NCI-H1048 (cell line): Measurements from ENCODE around the gene ATP11A.

ENCODE experiments used
- DNase-seq: peaks from one replicate; lab custom pipeline; 2025; lab: John Stamatoyannopoulos, UW

The ATP11A gene

DNA sequence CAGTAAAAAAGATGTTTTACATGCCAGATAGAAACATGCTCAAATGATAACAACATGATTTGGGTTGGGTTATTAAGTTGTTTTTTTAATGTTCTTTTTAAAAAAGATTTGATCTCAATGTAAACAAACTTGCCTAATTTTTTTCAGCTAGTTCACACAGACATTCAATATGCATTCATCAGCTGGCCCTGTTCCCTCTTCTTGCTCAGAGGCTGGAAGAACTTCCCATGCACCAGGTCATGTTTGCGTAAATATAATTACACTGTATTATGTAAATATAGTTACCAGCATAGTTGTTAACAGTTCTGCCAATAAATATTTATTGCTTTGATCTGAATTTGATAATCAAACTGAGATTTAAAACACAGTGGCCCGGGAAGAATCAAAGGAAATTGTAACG lies 70.6 kb downstream of the ATP11A start:
- DNase-seq, result no peak

DNA sequence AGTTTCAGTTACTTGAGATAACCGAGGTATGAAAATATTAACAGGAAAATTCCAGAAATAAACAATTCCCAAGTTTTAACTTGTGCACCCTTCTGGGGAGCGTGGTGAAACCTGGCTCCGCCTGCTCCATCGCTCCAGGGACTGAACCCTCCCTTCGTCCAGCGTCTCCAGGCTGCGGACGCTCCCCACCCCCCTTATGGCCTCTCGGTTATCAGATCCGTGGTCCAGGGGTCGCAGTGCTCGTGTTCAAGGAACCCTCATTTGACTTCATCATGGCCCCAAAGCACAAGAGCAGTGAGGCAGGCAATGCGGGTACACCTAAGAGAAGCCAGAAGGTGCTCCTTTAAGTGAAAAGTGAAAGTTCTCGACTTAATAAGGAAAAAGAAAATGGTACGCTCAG lies 71.1 kb downstream of the ATP11A start:
- DNase-seq, result no peak

DNA sequence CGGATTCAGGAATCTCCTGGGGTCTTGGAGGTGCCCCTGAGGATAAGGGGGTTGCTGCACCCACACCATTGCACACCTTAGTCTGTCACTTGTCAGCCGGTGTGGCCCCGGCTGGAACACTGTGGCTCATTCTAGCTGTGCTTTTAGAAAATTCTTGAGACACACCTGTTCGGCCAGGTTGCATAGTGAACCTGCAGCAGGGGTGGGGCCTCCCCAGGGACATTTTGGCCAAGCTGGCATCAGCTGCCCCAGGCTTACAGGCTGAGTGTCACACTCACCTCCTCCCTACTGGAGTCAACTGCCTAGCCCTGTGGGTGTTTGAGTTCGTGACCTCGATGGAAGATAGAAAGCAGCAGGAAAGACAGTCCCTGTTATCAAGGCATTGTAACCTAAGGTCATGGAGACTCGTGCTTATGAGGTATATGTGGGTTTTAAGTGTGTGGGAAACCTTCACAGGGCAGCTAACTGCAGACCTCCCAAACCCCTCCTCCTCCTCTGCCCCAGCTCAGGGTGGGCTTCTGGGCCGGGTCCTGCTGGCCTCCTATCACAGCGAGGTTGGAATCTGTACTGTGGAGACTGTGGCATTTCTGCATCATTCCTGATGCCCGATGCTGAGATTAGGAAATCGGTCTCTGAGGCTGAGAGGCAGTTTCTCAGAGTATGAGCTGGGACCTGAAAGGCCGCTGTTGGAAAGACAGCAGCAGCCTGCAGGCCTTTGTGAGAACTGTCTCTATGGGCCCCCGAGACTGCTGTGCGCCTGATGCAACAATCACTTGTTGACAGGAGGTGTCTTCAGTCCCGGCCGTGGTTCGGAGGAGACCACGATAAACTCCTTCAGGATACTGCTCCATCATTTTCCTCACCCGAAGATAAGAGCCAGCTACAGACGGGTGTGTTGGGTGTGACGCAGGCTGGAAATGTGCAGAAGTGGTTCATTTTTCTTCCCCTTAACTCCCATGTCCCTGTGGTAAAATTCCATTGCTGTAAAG lies 72.2 kb downstream of the ATP11A start:
- DNase-seq, result no peak

DNA sequence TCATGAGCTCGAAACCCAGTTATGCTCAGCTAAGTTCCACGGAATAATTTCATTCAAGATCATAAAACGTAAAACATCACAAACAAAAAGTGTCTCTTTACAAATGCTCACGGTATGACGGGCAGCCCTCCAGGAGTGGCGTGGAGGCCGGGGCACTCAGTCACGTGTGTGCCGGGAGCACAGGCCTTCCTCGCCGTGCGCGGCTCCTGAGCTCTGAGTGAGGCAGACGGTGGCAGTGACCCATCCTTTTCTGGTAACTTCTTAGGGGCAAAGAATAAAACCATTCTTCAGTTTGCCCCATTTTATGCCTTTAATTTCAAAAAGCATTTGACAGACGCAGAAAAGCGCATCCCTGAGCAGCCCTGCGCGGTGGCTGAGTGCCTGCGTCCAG lies 72.8 kb downstream of the ATP11A start:
- DNase-seq, result no peak

DNA sequence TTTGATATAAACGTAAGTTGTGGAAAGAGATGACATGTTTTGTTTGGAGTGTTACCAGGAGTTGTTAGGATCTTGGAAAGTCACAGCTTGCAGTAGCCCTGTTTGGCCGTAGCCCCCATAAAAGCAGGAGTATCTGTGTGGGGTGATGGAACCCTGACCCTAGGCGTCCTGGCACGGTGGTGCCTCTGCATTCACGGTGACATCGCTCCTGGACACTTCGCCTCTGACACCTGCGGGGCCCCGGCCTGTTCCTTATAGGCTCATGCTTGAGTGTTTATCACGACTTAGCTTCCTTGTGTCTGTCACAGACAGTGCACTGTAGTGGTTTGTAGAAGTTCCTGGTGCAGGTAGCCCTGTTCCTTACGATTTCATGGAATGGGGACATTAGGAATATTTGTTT lies 74.2 kb downstream of the ATP11A start:
- no peak for DNase-seq

DNA sequence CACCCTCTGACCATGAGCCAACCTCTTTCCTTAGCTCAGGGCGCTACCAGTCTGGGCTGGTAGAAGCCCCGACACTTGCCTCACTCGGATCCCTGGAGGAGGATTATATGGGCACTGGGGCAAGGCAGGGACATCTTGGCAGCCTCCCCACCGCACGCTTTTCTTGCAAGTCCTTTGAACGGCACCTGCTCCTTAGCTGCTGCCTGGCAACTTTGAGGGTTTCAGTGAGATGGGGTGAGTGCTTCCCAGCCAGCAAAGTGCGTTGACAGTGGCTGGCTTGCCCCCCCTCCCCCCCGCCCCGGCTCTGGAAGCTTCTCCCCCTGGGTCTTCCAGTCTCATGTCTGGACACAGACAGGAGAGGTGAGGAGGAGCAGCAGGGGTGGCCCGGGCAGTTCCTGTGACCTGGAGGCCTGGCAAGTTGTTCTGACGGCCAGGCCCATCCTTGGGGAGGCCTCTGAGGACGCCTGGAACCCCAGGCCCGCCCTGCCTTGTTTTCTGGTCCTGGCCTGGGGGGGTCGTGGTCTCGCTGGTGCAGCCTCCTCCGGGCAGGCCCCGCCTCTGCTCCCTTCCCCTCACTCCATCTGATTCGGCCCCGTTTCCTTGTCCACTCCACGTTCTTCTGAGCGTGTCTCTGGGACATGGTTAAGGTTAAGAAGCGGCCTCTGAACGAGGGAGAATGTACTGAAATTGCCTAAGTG lies 75.2 kb downstream of the ATP11A start:
- no peak for DNase-seq

DNA sequence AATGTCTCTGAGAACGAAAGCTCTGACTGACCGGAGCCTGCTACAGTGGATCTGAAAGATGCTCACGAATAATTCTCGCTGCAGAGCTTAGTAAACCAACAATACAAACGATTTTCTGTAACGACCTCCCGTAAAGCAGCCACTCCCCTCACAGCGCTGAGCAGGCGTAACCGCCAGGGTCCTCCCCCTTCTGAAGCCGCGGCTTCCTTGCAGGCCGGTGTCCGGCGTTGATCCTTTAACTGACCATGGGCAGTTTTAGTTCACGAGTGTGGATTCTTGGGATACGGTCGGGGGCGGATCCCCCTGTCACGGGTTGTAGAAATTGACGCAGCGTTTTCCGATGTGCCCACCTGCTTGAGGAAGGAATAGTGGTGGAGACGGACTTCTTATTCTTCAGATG lies 75.9 kb downstream of the ATP11A start:
- DNase-seq, result no peak

DNA sequence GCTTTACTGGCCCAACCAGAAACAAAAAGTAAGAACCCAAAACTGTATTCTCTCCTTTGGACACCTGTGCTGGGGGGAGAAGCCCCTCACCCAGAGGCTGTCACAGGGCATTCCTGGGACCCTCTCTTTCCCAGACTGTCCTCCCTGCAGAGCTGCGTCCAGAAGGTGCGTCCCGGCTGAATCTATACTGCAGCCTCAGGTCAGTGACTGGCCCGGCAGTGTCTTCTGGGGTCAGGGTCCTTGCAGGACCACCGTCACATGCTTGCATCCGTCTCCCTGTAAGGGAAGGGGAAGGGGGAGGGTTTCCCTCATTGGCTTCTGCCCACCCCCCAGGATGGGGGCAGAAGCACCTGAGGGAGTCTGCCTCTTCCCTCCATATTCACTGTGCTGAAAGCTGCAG lies 76.5 kb downstream of the ATP11A start:
- DNase-seq, result no peak

DNA sequence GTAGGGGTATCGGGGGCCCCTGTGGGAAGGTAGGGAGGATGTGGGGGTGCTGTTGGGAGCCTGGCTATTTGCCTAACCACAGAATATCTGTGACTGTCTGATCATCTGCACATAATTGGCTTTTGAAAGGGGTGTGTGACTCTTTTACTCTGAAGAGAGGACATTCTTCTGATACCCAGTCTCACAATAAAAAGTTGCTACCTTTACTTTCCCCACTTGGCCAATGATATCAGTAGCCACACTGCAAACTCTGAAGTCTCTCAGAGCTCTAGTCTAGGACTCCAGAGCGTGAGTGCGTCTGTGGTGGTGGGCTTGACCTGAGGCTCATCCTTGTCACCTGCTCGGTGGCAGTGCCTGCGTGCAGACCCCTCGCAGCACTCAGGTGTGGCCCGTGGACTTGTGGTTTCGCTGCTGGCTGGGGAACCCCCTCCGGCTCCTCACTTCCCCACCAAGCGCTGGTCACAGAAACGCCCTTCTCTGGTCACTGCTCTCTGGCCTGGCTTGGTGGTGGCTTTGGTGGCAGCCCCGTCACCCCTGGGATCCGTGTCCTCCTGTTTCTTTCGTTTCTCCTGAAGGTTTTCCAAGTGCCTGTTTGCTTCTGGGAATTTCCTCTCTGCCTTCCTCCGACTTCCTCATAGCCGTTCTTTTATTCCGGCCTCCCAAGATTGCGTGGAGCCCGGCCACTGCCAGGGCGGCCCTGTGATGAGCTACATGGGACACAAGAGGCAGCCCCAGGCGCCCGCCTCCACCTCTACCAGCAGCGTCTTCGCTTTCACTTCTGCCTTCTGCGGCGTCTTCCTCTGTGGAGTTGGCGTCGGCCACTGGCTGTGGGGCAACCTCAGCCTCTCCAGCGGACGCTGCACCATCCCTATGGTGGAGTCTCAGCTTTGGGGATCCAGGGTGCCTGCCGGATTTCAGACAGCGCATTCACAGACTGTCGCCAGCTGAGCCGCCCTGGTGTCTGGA lies 78.0 kb downstream of the ATP11A start:
- no peak for DNase-seq

DNA sequence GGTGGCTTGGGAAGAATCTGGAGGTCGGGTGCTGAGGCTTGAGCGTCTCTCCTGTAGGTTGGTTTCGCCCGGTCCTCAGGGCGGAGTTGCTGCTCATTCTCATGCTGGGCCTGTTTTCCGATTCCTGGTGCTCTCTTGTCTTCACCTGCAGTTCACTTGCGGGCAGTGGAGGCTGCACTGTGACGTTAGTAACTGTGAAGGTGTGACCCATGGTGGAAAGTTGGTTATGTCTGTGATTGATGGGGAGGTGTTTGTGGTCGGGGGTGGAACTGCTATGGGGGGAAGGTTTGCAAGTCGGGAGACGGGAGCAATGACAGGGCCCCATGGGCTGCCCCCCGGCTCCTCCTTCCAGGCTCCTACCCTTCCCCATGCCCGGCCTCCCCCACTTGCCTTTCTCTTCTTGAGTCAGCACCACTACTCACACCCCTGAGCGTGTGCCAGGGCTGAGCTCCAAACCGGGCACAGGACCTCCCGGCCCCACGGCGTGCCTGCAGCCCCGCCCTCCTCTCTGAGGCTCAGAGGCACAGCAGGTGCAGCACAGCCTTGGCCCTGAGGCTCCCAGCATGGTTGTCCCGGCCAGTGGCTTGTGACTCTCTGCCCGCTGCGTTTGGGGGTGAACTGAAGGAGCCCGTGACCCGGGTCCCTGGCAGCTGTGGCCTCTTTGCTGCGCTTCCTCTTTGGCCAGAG lies 79.1 kb downstream of the ATP11A start:
- DNase-seq, result no peak

DNA sequence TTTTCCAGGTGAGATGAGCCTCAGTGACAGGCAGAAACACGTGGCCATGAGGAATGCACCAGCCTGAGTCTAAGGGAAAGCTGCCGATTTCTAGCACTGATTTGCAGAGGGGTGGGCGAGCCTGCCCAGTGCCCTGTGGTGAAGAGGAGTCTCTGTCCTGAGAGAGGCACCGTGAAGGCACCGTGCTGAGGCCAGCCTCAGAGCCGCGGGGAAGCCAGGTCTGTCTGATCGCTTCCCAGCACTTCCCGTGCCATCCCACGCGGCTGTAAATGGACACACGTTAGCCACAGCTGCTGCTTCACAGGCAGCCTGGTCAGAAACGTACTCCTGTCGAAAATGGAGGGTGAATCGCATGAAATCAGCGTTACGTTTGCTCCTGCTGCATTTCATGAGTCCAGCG lies 79.8 kb downstream of the ATP11A start:
- no peak for DNase-seq

DNA sequence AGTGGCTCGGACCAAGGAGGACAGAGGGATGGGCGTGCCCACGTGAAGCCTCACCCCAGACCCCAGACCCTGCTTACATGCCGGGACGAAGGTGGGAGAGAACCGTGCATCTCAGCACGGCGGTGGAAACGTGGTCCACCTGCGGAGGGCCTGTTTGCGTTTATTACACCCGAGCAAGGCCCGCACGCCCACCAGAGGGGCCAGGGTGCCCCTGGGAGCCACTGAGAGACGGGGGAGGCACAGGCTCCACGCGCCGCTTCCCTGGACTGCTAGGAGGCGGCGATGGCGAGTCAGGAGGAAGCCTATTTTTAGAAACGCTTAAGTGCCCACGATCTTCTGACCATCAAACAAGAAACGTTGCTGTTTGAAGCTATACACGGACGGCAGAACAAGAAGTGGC lies 80.7 kb downstream of the ATP11A start:
- no peak for DNase-seq

DNA sequence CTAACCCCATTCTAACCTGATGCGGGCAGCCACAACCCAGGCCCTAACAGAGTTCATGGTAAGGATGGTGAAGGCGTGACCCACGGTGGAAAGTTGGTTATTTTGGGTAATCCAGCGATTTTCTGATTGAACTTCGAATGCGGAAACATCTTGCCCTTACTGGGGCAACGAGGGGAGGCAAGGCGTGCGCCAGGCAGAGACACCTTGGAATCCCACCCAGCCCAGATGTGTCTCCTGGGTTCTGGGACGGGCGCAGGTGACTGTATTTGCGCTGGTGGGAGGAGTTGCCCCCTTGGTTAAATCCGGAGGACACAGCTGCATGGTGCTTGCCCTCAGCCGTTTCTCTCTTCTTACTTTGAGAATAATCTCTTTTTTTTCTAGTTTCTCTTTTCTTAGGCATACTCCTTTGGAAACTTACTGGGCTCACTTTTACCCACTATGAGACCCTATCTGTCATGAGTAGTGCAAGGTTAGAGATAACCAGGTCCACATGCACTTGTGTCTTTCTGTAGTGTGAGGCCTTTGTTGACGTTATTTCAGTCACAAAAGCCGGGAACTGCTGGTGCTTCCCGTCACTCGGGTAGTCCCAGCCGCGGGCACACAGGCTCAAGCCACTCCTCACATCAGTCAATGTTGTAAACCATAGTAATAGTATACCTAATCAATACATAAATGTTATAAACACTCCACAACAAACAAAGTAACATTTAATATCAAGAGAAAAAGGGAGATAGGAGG lies 81.5 kb downstream of the ATP11A start:
- no peak for DNase-seq

DNA sequence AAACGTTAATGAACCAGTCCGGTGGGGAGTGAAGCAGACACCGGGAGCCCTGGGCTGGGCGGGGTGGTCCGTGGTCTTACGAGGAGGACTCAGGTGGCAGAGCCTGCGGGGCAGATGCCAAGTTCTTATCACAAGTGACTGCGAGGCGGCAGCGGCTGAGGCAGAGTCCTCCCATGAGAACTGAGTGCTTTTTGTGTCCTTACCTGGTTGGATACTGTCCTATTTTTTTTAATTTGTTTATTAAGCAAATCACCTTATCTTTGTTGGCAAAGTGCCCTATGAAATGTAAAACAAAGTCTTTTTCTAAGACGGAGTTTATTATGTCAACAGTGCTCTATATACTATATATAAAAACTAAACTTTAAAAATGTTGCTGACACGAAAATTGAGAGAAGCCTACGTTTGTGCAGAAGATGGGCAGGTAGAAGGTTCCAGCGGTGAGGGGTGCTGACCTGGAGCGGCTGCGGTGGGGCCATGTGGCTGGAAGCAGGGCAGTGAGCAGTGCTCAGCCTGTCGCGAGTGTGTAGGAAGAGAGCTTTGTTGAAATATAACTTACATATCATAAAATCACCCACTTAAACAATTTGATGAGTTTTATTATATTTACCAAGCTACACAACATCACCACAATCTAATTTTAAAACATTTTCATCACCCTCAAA lies 82.2 kb downstream of the ATP11A start:
- peak; percentile 51 for DNase-seq

DNA sequence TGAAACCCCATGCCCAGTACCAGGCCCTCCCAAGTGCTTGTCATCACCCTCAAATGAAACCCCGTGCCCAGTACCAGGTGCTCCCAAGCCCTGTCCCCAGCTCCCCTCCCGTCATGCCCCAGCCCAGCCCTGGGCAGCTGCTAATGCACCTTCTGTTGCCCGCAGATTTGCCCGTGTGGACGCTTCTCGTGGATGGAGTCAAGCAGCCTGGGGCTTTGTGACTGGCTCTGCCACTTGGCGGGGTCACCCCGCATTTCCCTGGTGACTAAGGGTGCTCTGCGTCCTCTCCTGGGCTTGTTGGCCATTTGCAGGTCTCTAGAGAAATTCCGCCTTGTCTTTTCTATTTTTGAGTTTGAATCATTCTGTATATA lies 82.7 kb downstream of the ATP11A start:
- DNase-seq, result no peak

DNA sequence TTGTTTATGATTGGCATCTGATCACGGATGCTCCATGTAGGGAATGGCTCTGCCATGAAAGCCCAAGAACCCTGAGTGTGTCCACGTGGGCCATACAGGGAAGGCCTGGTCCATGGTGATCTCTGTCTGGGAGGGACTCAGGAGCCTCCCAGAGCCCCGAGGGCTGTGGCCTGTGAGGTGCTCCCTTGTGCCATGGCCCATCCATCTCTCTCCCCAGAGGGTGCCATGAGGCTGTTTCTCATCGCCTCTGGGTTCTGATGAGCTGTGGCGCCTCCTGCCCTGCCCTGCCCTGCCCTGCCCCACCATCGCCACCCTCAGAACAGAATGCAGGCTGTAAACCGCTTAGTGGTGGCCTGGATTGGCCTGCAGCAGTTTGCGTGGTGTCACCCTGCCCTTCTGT lies 83.1 kb downstream of the ATP11A start:
- no peak for DNase-seq

DNA sequence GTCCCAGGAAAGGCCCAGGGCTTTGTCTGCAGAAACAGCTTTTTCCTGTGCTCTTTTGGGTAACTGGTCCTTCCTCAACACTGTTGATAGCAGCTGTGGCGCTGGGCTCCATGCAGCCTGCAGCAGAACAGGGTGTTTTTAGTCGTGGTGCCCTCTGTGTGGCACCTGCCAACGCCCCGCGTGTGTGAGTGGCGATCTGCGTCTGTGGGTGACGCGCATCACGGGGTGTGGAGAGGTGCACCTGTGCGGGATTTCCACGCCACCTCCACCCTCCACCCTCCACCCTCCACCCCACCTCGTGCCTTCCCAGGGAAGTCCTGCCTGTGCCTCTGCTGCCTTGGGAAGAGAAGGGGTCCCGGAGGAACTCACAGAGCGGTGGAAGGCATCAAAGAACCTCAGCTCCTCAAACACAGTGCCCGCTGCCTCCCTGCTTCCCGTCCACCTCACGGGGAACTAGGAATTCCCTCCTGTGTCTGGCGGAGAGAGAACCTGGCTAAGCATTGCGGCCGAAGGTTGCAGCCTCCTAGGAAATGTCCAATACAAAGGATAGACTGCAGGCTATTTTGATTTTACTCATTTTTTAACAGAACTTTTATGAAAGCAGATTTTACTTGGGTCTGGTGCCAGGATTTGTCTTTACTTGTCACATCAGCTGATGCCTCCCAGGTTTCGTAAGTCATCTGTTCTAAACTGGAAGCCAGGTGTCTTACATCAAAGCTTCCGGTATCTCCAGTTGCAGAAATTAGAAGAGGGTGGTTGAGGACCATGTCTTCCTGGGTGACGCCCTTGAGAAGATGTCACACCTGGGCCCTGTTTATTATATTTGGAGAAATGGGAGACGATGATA lies 84.0 kb downstream of the ATP11A start:
- no peak for DNase-seq

DNA sequence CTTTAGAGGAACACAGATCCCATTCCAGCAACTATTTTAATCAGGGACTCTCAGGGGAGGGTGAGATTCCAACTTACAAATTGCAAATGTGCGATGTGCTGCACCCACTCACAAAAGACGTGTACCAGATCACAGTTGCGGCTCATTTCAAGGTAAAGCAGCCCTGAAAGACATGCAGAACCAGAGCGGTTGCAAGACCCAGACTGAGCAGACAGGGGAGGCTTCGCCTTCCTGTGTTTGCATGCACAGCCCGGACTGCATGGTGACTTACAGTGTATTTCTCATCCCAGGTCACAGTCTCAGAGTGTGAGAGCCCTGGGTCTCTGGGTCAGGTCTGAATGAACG lies 84.6 kb downstream of the ATP11A start:
- DNase-seq, result no peak

DNA sequence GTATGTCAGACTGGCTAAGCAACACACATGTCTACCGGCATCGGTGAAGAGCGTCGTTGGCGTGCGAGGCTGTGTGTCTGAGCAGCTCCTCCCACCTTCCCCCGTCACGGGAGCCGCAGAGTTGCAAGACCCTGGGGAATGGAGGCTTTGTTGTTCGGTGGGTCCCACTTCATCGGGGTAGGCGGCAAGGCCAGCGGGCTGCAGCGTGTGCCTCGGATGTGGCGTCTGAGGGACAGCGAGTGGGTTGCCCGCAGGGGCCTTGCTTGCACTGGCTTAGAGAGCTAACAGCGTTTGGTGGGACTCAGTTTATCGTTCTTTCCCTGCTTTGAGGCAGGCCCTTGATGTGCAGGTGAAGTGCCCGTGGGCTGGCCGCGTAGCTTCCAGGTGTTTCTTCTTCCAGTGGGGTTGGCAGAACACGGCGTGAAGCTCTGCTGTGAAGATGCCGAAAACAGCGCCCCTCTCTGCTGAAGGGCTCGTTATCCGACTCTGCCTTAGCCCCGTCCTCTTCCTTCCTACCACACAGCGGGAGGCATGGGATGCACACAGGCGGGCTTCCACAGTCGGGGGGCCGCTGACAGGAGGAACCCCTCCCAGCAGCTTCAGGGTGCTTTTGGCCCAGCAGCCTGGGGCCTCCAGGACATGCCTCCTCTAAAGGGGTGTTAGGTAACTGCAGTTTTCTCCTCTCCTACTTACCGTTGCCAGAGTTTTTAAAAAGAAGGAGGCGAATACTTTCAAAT lies 85.2 kb downstream of the ATP11A start:
- DNase-seq, result no peak
